Activated CD8-positive, alpha-beta T cell treated with anti-CD3 and anti-CD28 coated beads, Interleukin-2, amount 10 ng/mL, durations not matched to agents 7 days and 5 days (primary cell): ENCODE data around the gene POLG. TPM values are rescaled to one million over a fixed set of nuclear protein-coding genes. Genes with fewer than 3 reads are reported as not detected.
A peak's percentile ranks its signal among the peaks of the same experiment; 100 is the strongest.

ENCODE experiments used
- ATAC-seq: fragments of 150-1000 bp; cut with Tn5 transposase; one replicate; pipeline ENCODE4 v1.10.0; 2021; ENCODE audit warnings: moderate library complexity
- CTCF ChIA-PET: fragments of 350-600 bp; sonication (Branson Sonifier 250); formaldehyde crosslinking; loops from one replicate; lab custom pipeline; 2021; ENCODE audit warnings: antibody characterized with exemption; lab: Charles Lee
- POLR2A ChIA-PET: fragments of 350-600 bp; sonication (Branson Sonifier 250); formaldehyde crosslinking; loops from one replicate; lab custom pipeline; 2021; ENCODE audit warnings: antibody characterized with exemption; lab: Charles Lee
- DNase-seq: peaks from one replicate; pipeline ENCODE4 v3.0.0-alpha.2; 2020
- H3K27ac Mint-ChIP-seq: one replicate; pipeline ENCODE4 v1.8.0; 2021; ENCODE audit warnings: mild to moderate bottlenecking, mixed read lengths
- H3K27me3 Mint-ChIP-seq: one replicate; pipeline ENCODE4 v1.8.0; 2021; ENCODE audit warnings: low read depth, mixed read lengths
- H3K36me3 Mint-ChIP-seq: one replicate; pipeline ENCODE4 v1.8.0; 2021; ENCODE audit warnings: low read depth, mixed read lengths
- H3K4me1 Mint-ChIP-seq: one replicate; pipeline ENCODE4 v1.8.0; 2021; ENCODE audit warnings: low read depth, mixed read lengths
- H3K4me3 Mint-ChIP-seq: one replicate; pipeline ENCODE4 v1.8.0; 2021; ENCODE audit warnings: mild to moderate bottlenecking, mixed read lengths
- H3K9me3 Mint-ChIP-seq: one replicate; pipeline ENCODE4 v1.8.0; 2022; ENCODE audit warnings: mixed read lengths; ENCODE audit not compliant: insufficient read depth
- total RNA-seq, 2 experiments: library from RNA; stranded (reverse); gene quantifications; one replicate each; pipeline ENCODE4 v1.2.3, GENCODE V29; 2021

POLG gene
- total RNA-seq, 2 experiments from 2014 or later = 121 to 128 TPM

- H3K36me3 Mint-ChIP-seq = peaks cover 77% of the 10 kb centered on the region
- ChIA-PET CTCF (interaction anchor here (0.8 to 5.7 kb wide), 10 partner anchors 10 to 273 kb away, joined by 3 to 38 read pairs (median 4); partner anchors contain the start of gene FANCI), POLR2A (interaction anchor here (1.8 to 1.9 kb wide), 2 partner anchors 12 to 86 kb away, joined by 8 to 13 read pairs; partner anchors contain the start of gene FANCI)
- H3K4me1 Mint-ChIP-seq = peaks cover 55% of the 10 kb centered on the region
- no peak for ATAC-seq
- peak; percentile 19 for DNase-seq
- peaks cover 2% of the 10 kb centered on the region for H3K27me3 Mint-ChIP-seq
- H3K9me3 Mint-ChIP-seq = no peaks in the 10 kb centered on the region
- peak overlapping the region; percentile 75 for H3K4me3 Mint-ChIP-seq
- peak overlapping the region; percentile 86 for H3K27ac Mint-ChIP-seq
Measured at GRCh38 chr15:89330119-89330518, 4.5 kb downstream of the POLG start.

GRCh38 chr15:89329329-89330084 lies 5.1 kb downstream of the POLG start:
- DNase-seq (peak; percentile 73), ATAC-seq (peak; percentile 50)
- H3K4me3 Mint-ChIP-seq = peak overlapping the region; percentile 75
- CTCF ChIA-PET = interaction anchor here (0.6 to 5.7 kb wide), 11 partner anchors 10 to 272 kb away, joined by 3 to 38 read pairs (median 3); partner anchors contain the start of gene FANCI
- H3K9me3 Mint-ChIP-seq = no peaks in the 10 kb centered on the region
- POLR2A ChIA-PET = interaction anchor here (1.1 to 1.9 kb wide), 3 partner anchors 11 to 122 kb away, joined by 3 to 13 read pairs (median 8); partner anchors contain the start of gene FANCI
- no peaks in the 10 kb centered on the region for H3K27me3 Mint-ChIP-seq
- H3K36me3 Mint-ChIP-seq = peaks cover 79% of the 10 kb centered on the region
- peak overlapping the region; percentile 86 for H3K27ac Mint-ChIP-seq
- peaks cover 51% of the 10 kb centered on the region for H3K4me1 Mint-ChIP-seq

GRCh38 chr15:89328398-89329254 lies 6.0 kb downstream of the POLG start:
- H3K4me1 Mint-ChIP-seq = peaks cover 51% of the 10 kb centered on the region
- ATAC-seq (no peak), DNase-seq (no peak)
- no peaks in the 10 kb centered on the region for H3K27me3 Mint-ChIP-seq
- peak overlapping the region; percentile 75 for H3K4me3 Mint-ChIP-seq
- ChIA-PET CTCF (interaction anchor here (0.8 to 5.7 kb wide), 9 partner anchors 9 to 272 kb away, joined by 3 to 38 read pairs (median 3); partner anchors contain the start of gene FANCI), POLR2A (interaction anchor here (1.1 to 1.9 kb wide), 3 partner anchors 10 to 121 kb away, joined by 3 to 13 read pairs (median 8); partner anchors contain the start of gene FANCI)
- no peaks in the 10 kb centered on the region for H3K9me3 Mint-ChIP-seq
- H3K27ac Mint-ChIP-seq = peak overlapping the region; percentile 86
- H3K36me3 Mint-ChIP-seq = peaks cover 83% of the 10 kb centered on the region

GRCh38 chr15:89327113-89327512 lies 7.5 kb downstream of the POLG start:
- CTCF ChIA-PET = interaction anchor here (1.3 to 1.9 kb wide), 2 partner anchors 14 to 121 kb away, joined by 3 to 9 read pairs; no protein-coding TSS in a partner anchor
- H3K27me3 Mint-ChIP-seq = no peaks in the 10 kb centered on the region
- POLR2A ChIA-PET = interaction anchor here (1.7 kb wide), 1 partner anchor 8 kb away, joined by 5 read pairs; no protein-coding TSS in a partner anchor
- DNase-seq = no peak
- peak overlapping the region; percentile 39 for H3K27ac Mint-ChIP-seq
- no peak overlapping the region for H3K4me3 Mint-ChIP-seq
- no peak for ATAC-seq
- H3K4me1 Mint-ChIP-seq = peaks cover 43% of the 10 kb centered on the region
- H3K36me3 Mint-ChIP-seq = peaks cover 86% of the 10 kb centered on the region
- H3K9me3 Mint-ChIP-seq = no peaks in the 10 kb centered on the region

GRCh38 chr15:89326316-89326715 lies 8.3 kb downstream of the POLG start:
- peak; percentile 19 for DNase-seq
- Mint-ChIP-seq H3K4me3 (no peak overlapping the region), H3K9me3 (no peaks in the 10 kb centered on the region), H3K27ac (peak overlapping the region; percentile 12), H3K36me3 (peaks cover 85% of the 10 kb centered on the region), H3K27me3 (no peaks in the 10 kb centered on the region), H3K4me1 (peaks cover 35% of the 10 kb centered on the region)
- CTCF ChIA-PET = interaction anchor here (1.3 to 1.9 kb wide), 2 partner anchors 13 to 120 kb away, joined by 3 to 9 read pairs; no protein-coding TSS in a partner anchor
- POLR2A ChIA-PET = interaction anchor here (1.7 kb wide), 1 partner anchor 8 kb away, joined by 5 read pairs; no protein-coding TSS in a partner anchor
- no peak for ATAC-seq

DNA sequence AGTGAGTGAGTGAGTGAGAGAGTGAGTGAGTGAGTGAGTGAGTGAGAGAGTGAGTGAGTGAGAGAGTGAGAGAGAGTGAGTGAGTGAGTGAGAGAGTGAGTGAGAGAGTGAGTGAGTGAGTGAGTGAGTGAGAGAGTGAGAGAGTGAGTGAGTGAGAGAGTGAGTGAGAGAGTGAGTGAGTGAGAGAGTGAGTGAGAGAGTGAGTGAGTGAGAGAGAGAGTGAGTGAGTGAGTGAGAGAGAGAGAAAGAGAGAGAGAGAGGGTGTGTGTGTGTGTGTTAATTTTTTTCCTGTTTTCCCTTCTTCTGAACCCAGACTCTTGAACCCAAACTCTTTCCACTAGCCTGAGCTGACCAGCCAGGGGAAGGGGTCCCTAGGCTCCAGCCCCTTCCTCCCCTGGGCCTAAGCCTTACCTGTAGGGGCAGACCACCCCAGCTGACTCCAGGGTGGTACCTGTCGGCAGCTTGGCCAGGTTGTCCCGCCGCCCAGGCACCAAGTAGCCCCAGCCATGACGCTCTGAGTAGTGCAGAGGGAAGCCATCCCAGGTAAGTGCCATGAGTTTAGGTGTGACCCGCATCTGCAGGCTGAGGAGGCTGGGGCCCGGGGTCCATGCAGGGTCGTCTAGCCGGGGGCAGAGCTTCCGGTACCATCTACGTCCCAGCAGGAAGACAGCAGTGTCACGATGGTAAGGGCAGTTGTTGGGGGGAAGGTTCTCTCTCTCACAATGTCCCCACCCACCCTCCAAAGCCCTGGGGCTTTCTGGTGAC lies 9.4 kb downstream of the POLG start:
- H3K9me3 Mint-ChIP-seq = no peaks in the 10 kb centered on the region
- H3K4me3 Mint-ChIP-seq = peak overlapping the region; percentile 2
- POLR2A ChIA-PET = interaction anchor here (0.8 kb wide), 1 partner anchor 9 kb away, joined by 3 read pairs; the partner anchor contains the start of gene POLG
- CTCF ChIA-PET = interaction anchor here (1.3 kb wide), 1 partner anchor 10 kb away, joined by 3 read pairs; the partner anchor contains the start of gene POLG
- DNase-seq (no peak), ATAC-seq (no peak)
- peaks cover 80% of the 10 kb centered on the region for H3K36me3 Mint-ChIP-seq
- peaks cover 25% of the 10 kb centered on the region for H3K4me1 Mint-ChIP-seq
- H3K27ac Mint-ChIP-seq = peak overlapping the region; percentile 61
- H3K27me3 Mint-ChIP-seq = no peaks in the 10 kb centered on the region

DNA sequence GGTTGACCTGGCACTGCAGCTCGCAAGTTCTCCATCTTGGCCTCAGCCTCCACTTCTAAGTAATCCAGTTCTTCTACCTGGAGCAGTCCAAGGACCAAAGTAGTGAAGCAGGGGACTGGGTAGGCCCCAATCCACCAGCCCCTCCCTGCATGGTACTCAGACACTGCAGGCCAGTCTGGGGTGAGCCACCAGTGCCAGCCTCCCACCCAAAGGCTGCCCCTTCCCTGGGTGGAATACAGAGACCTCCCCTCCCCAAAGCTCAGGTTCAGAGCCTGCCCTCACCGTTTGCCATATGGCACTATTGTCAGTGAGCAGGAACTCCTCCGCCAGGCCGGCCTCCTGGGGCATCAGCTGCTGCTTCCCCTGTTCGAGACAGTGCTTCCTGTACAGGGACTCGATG lies 10.8 kb downstream of the POLG start:
- no peak overlapping the region for H3K4me3 Mint-ChIP-seq
- CTCF ChIA-PET = interaction anchor here (0.8 to 1.3 kb wide), 2 partner anchors 11 to 117 kb away, joined by 3 to 4 read pairs; partner anchors contain the start of gene POLG
- no peaks in the 10 kb centered on the region for H3K27me3 Mint-ChIP-seq
- peaks cover 13% of the 10 kb centered on the region for H3K4me1 Mint-ChIP-seq
- no peak for DNase-seq
- H3K36me3 Mint-ChIP-seq = peaks cover 79% of the 10 kb centered on the region
- no peaks in the 10 kb centered on the region for H3K9me3 Mint-ChIP-seq
- POLR2A ChIA-PET = no interaction called here
- no peak for ATAC-seq
- H3K27ac Mint-ChIP-seq = no peak overlapping the region

DNA sequence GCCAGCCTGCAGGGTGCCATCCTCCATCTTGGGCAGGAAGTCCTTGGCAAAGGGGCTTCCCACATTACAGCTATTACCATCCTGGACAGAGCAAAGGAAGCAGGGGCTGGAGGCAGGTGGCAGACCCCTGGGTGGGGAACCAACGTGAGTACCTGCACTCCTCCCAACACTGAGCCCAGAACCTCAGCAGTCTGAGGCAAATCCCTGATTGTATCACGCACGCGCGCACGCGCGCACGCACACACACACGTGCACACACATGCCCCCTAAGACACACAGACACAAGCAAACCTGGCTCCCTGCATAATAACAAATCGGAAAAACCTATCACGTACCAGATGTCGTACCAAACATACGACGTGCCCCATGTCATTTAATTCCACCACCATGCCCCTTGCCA lies 11.8 kb downstream of the POLG start:
- H3K9me3 Mint-ChIP-seq = no peaks in the 10 kb centered on the region
- no peak for DNase-seq
- no peak for ATAC-seq
- no peak overlapping the region for H3K4me3 Mint-ChIP-seq
- H3K27me3 Mint-ChIP-seq = no peaks in the 10 kb centered on the region
- POLR2A ChIA-PET = no interaction called here
- H3K36me3 Mint-ChIP-seq = peaks cover 78% of the 10 kb centered on the region
- CTCF ChIA-PET = interaction anchor here (0.5 kb wide), 1 partner anchor 95 kb away, joined by 3 read pairs; no protein-coding TSS in a partner anchor
- H3K4me1 Mint-ChIP-seq = peaks cover 6% of the 10 kb centered on the region
- no peak overlapping the region for H3K27ac Mint-ChIP-seq

GRCh38 chr15:89321521-89322410 lies 12.9 kb downstream of the POLG start:
- Mint-ChIP-seq H3K36me3 (peaks cover 78% of the 10 kb centered on the region), H3K27ac (peak overlapping the region; percentile 40), H3K27me3 (no peaks in the 10 kb centered on the region), H3K4me3 (no peak overlapping the region), H3K4me1 (peaks cover 4% of the 10 kb centered on the region), H3K9me3 (no peaks in the 10 kb centered on the region)
- POLR2A ChIA-PET = interaction anchor here (1.5 kb wide), 1 partner anchor 24 kb away, joined by 4 read pairs; no protein-coding TSS in a partner anchor
- CTCF ChIA-PET = interaction anchor here (0.7 kb wide), 1 partner anchor 78 kb away, joined by 3 read pairs; the partner anchor contains the start of gene FANCI
- ATAC-seq (peak; percentile 12), DNase-seq (peak; percentile 19)
